Measurements from ENCODE around the gene GRM4. TPM values are rescaled to one million over a fixed set of nuclear protein-coding genes. Genes with fewer than 3 reads are reported as not detected.

The GRM4 gene
- total RNA-seq, 1 donor from 2014 or later = not detected

- no peak for TF ChIP-seq CTCF (IDR thresholded peaks at IDR 0.05; ENCODE audit: insufficient read depth, low read length, severe bottlenecking)
- Histone ChIP-seq H3K4me3 (ENCODE audit: low read depth, low read length) (no peak overlapping the region), H3K36me3 (ENCODE audit: control insufficient read depth, insufficient read depth, low read length) (no peaks in the 10 kb centered on the region), H3K27me3 (ENCODE audit: control insufficient read depth, insufficient read depth, low read length) (peaks cover 3% of the 10 kb centered on the region)
- FAIRE-seq (no peak), DNase-seq (ENCODE audit: low read depth) (no peak)
These were observed 39.0 kb downstream of the GRM4 start for GRCh38 chr6:34106900-34107299.

GRCh38 chr6:34106421-34106820 is 39.5 kb downstream of the GRM4 start:
- no peak overlapping the region for H3K4me3 ChIP-seq (ENCODE audit: low read depth, low read length)
- peaks cover 3% of the 10 kb centered on the region for H3K27me3 ChIP-seq (ENCODE audit: control insufficient read depth, insufficient read depth, low read length)
- TF ChIP-seq CTCF (IDR thresholded peaks at IDR 0.05; ENCODE audit: insufficient read depth, low read length, severe bottlenecking) = no peak
- FAIRE-seq (no peak), DNase-seq (ENCODE audit: low read depth) (no peak)
- H3K36me3 ChIP-seq (ENCODE audit: control insufficient read depth, insufficient read depth, low read length) = no peaks in the 10 kb centered on the region

- H3K36me3 ChIP-seq (ENCODE audit: control insufficient read depth, insufficient read depth, low read length) = no peaks in the 10 kb centered on the region
- peaks cover 3% of the 10 kb centered on the region for H3K27me3 ChIP-seq (ENCODE audit: control insufficient read depth, insufficient read depth, low read length)
- no peak for TF ChIP-seq CTCF (IDR thresholded peaks at IDR 0.05; ENCODE audit: insufficient read depth, low read length, severe bottlenecking)
- no peak overlapping the region for H3K4me3 ChIP-seq (ENCODE audit: low read depth, low read length)
- no peak for FAIRE-seq
- DNase-seq (ENCODE audit: low read depth) = no peak
These were observed 41.3 kb downstream of the GRM4 start for GRCh38 chr6:34104628-34105027.

- H3K4me3 ChIP-seq (ENCODE audit: low read depth, low read length) = no peak overlapping the region
- TF ChIP-seq CTCF (IDR thresholded peaks at IDR 0.05; ENCODE audit: insufficient read depth, low read length, severe bottlenecking) = no peak
- DNase-seq (ENCODE audit: low read depth) = no peak
- no peak for FAIRE-seq
- no peaks in the 10 kb centered on the region for H3K36me3 ChIP-seq (ENCODE audit: control insufficient read depth, insufficient read depth, low read length)
- H3K27me3 ChIP-seq (ENCODE audit: control insufficient read depth, insufficient read depth, low read length) = peaks cover 3% of the 10 kb centered on the region
These were observed 41.7 kb downstream of the GRM4 start for GRCh38 chr6:34104186-34104585.

- Histone ChIP-seq H3K36me3 (ENCODE audit: control insufficient read depth, insufficient read depth, low read length) (no peaks in the 10 kb centered on the region), H3K4me3 (ENCODE audit: low read depth, low read length) (no peak overlapping the region), H3K27me3 (ENCODE audit: control insufficient read depth, insufficient read depth, low read length) (peaks cover 3% of the 10 kb centered on the region)
- no peak for FAIRE-seq
- no peak for TF ChIP-seq CTCF (IDR thresholded peaks at IDR 0.05; ENCODE audit: insufficient read depth, low read length, severe bottlenecking)
- no peak for DNase-seq (ENCODE audit: low read depth)
These were observed 42.6 kb downstream of the GRM4 start for GRCh38 chr6:34103321-34103720.

GRCh38 chr6:34102696-34103095 is 43.2 kb downstream of the GRM4 start:
- no peak for FAIRE-seq
- H3K4me3 ChIP-seq (ENCODE audit: low read depth, low read length) = no peak overlapping the region
- H3K27me3 ChIP-seq (ENCODE audit: control insufficient read depth, insufficient read depth, low read length) = peaks cover 3% of the 10 kb centered on the region
- no peaks in the 10 kb centered on the region for H3K36me3 ChIP-seq (ENCODE audit: control insufficient read depth, insufficient read depth, low read length)
- no peak for DNase-seq (ENCODE audit: low read depth)
- TF ChIP-seq CTCF (IDR thresholded peaks at IDR 0.05; ENCODE audit: insufficient read depth, low read length, severe bottlenecking) = no peak
